ENCODE data around the gene ITPR2.

DNA sequence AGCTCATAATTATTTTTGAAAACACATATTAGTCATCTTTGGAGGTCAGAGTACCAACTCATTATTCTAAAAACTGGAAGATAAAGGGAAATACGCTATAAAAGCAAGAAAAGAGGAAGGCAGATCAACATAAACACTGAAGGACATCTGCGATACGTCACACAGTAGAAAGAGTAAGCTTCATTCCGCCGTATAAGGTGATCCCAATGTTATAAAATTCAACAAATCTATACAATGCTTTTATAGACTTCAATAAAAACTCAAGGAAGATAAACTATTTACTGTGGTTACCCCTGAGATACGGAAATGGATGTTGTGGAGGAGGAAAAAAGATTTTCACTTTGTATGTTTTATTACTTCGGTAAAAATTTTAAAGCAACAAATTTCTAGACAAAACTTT is 92.6 kb downstream of the ITPR2 start:
- TF ChIP-seq, protein P1, sequence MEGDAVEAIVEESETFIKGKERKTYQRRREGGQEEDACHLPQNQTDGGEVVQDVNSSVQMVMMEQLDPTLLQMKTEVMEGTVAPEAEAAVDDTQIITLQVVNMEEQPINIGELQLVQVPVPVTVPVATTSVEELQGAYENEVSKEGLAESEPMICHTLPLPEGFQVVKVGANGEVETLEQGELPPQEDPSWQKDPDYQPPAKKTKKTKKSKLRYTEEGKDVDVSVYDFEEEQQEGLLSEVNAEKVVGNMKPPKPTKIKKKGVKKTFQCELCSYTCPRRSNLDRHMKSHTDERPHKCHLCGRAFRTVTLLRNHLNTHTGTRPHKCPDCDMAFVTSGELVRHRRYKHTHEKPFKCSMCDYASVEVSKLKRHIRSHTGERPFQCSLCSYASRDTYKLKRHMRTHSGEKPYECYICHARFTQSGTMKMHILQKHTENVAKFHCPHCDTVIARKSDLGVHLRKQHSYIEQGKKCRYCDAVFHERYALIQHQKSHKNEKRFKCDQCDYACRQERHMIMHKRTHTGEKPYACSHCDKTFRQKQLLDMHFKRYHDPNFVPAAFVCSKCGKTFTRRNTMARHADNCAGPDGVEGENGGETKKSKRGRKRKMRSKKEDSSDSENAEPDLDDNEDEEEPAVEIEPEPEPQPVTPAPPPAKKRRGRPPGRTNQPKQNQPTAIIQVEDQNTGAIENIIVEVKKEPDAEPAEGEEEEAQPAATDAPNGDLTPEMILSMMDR (IDR thresholded peaks at IDR 0.05) = no peak
- no peak for TF ChIP-seq MEF2A (IDR thresholded peaks at IDR 0.05; ENCODE audit: borderline replicate concordance, low read depth)
- TF ChIP-seq, protein P2, sequence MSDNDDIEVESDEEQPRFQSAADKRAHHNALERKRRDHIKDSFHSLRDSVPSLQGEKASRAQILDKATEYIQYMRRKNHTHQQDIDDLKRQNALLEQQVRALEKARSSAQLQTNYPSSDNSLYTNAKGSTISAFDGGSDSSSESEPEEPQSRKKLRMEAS (IDR thresholded peaks at IDR 0.05; ENCODE audit: low read depth) = no peak
- no peak for TF ChIP-seq EP300 (IDR thresholded peaks at IDR 0.05; ENCODE audit: borderline replicate concordance in 1 of 2, low read depth in 1 of 2, low read length in 1 of 2)
- no peak for TF ChIP-seq TEAD4 (IDR thresholded peaks at IDR 0.05; ENCODE audit: borderline replicate concordance, insufficient read depth)
- TF ChIP-seq, protein P3, sequence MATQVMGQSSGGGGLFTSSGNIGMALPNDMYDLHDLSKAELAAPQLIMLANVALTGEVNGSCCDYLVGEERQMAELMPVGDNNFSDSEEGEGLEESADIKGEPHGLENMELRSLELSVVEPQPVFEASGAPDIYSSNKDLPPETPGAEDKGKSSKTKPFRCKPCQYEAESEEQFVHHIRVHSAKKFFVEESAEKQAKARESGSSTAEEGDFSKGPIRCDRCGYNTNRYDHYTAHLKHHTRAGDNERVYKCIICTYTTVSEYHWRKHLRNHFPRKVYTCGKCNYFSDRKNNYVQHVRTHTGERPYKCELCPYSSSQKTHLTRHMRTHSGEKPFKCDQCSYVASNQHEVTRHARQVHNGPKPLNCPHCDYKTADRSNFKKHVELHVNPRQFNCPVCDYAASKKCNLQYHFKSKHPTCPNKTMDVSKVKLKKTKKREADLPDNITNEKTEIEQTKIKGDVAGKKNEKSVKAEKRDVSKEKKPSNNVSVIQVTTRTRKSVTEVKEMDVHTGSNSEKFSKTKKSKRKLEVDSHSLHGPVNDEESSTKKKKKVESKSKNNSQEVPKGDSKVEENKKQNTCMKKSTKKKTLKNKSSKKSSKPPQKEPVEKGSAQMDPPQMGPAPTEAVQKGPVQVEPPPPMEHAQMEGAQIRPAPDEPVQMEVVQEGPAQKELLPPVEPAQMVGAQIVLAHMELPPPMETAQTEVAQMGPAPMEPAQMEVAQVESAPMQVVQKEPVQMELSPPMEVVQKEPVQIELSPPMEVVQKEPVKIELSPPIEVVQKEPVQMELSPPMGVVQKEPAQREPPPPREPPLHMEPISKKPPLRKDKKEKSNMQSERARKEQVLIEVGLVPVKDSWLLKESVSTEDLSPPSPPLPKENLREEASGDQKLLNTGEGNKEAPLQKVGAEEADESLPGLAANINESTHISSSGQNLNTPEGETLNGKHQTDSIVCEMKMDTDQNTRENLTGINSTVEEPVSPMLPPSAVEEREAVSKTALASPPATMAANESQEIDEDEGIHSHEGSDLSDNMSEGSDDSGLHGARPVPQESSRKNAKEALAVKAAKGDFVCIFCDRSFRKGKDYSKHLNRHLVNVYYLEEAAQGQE (IDR thresholded peaks at IDR 0.05; ENCODE audit: low read depth, low read length) = no peak
- TF ChIP-seq EZH2phosphoT487 (IDR thresholded peaks at IDR 0.05; ENCODE audit: borderline replicate concordance, low read depth) = no peak
- no peak for TF ChIP-seq GATA2 (CRISPR knock-in tag; IDR thresholded peaks at IDR 0.05)
- TF ChIP-seq, protein P4, sequence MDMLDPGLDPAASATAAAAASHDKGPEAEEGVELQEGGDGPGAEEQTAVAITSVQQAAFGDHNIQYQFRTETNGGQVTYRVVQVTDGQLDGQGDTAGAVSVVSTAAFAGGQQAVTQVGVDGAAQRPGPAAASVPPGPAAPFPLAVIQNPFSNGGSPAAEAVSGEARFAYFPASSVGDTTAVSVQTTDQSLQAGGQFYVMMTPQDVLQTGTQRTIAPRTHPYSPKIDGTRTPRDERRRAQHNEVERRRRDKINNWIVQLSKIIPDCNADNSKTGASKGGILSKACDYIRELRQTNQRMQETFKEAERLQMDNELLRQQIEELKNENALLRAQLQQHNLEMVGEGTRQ (IDR thresholded peaks at IDR 0.05; ENCODE audit: borderline replicate concordance, low read depth, low read length) = no peak
- TF ChIP-seq TAF1 (IDR thresholded peaks at IDR 0.05; ENCODE audit: borderline replicate concordance, low read depth, low read length) = no peak
- no peak for TF ChIP-seq YY1 (IDR thresholded peaks at IDR 0.05; ENCODE audit: low read depth)
- TF ChIP-seq GABPA (IDR thresholded peaks at IDR 0.05; ENCODE audit: low read depth) = no peak
- TF ChIP-seq ELF1 (IDR thresholded peaks at IDR 0.05) = no peak
- TF ChIP-seq JUND (IDR thresholded peaks at IDR 0.05) = no peak
